ENCODE measurements around the gene GRM8. TPM values are rescaled to one million over a fixed set of nuclear protein-coding genes. Genes with fewer than 3 reads are reported as not detected.

GRM8 gene
- total and polyA plus RNA-seq, 9 of the 15 experiments (the other 6 are each of a cell fraction or from before 2014, with no cell fraction given): 0.13 TPM; not detected in 7

- intact Hi-C loops (cut with micrococcal nuclease): no loop called here
Measured at GRCh38 chr7:126698446-126698845, 554.3 kb downstream of the GRM8 start.

More at GRCh38 chr7:126698446-126698845, 554.3 kb downstream of the GRM8 start:
- Histone ChIP-seq H3K9ac (ENCODE audit: insufficient read depth in 1 of 2, low read depth in 2 of 2, low read length in 2 of 2) (no peak overlapping the region), H3K4me1 (replicated peaks in 1 of 2; ENCODE audit: control insufficient read depth in 2 of 2, insufficient read depth in 2 of 2, low read length in 2 of 2) (peaks cover 0 to 45% of the 10 kb centered on the region in 2 experiments; a peak in 3 of 5 replicates), H3K9me1 (ENCODE audit: control insufficient read depth, insufficient read depth, low read length) (no peaks in the 10 kb centered on the region), H3K4me3 (no peak overlapping the region), H3K4me2 (ENCODE audit: insufficient read depth, low read length) (no peak overlapping the region), H2AFZ (ENCODE audit: low read depth, low read length) (no peak overlapping the region), H3K9me3 (replicated peaks; ENCODE audit: control insufficient read depth, insufficient read depth, low read depth, low read length) (no peaks in the 10 kb centered on the region), H3K27me3 (ENCODE audit: control insufficient read depth in 2 of 2, insufficient read depth in 2 of 2, low read length in 2 of 2) (no peaks in the 10 kb centered on the region), H3K36me3 (ENCODE audit: control insufficient read depth, insufficient read depth, low read length) (no peaks in the 10 kb centered on the region), H3K27ac (ENCODE audit: extremely low read depth, low read depth, low read length) (no peak overlapping the region), H3K79me2 (ENCODE audit: control insufficient read depth, insufficient read depth, low read length) (no peaks in the 10 kb centered on the region), H4K20me1 (replicated peaks; ENCODE audit: control insufficient read depth, insufficient read depth, low read length) (no peaks in the 10 kb centered on the region)
- FAIRE-seq (no peak), DNase-seq (ENCODE audit: extremely low read depth in 1 of 4, low spot score in 3 of 4) (no peak), ATAC-seq (no peak)
- BruUV-seq (replicated peaks): no TSS peak
- 45% methylated on average over 2 of the region's 2 CpGs for WGBS (ENCODE audit: insufficient coverage, low coverage, missing lambda C conversion rate)
- in situ Hi-C loops (cut with MboI): no loop called here
- TF ChIP-seq MTA1 (IDR thresholded peaks at IDR 0.05; ENCODE audit: borderline replicate concordance) (no peak), SUPT5H (IDR thresholded peaks at IDR 0.05) (no peak), ZNF589 (CRISPR knock-in tag; IDR thresholded peaks at IDR 0.05; ENCODE audit: low read depth) (peak; percentile 35; the same call in 1 of the 2 replicates), XRCC5 (IDR thresholded peaks at IDR 0.05; ENCODE audit: low read depth, low read length) (no peak), ZBTB33 (CRISPR knock-in tag; IDR thresholded peaks at IDR 0.05) (no peak), ZNF24 (IDR thresholded peaks at IDR 0.05) (peak; percentile 77), NFIX (CRISPR knock-in tag; IDR thresholded peaks at IDR 0.05; ENCODE audit: low read depth) (no peak), CEBPG (CRISPR knock-in tag; IDR thresholded peaks at IDR 0.05) (no peak), CEBPG (tag; conservative IDR thresholded peaks at IDR 0.05 in 1 of 2, IDR thresholded peaks at IDR 0.05 in 1 of 2) (peak in 1 of 2 experiments; percentile 43; a peak in 1 of 4 replicates), ZKSCAN8 (CRISPR knock-in tag; IDR thresholded peaks at IDR 0.05) (no peak), MECOM (CRISPR knock-in tag; IDR thresholded peaks at IDR 0.05) (no peak)
- ChIA-PET POLR2A (interaction anchor here (0.8 to 1.8 kb wide), 3 partner anchors 9 to 16 kb away, joined by 4 to 5 read pairs (median 4); no protein-coding TSS in a partner anchor), CTCF (ENCODE audit: low intra/inter-chr PET ratio) (no interaction called here)

Data from K562 (cell line).